HCT116 (cell line): ENCODE data around the gene SLIT1. TPM values are rescaled to one million over a fixed set of nuclear protein-coding genes. Genes with fewer than 3 reads are reported as not detected.

Experiments
- ATAC-seq: fragments of 200-7000 bp; cut with Tn5 transposase; 2 replicates; pipeline ENCODE4 v1.9.1; 2020; ENCODE audit warnings: mild to moderate bottlenecking, moderate library complexity
- BruUV-seq: library from RNA; stranded (reverse); fragments of 400-500 nt; replicated peaks from 2 replicates; lab custom pipeline; 2021; lab: Mats Ljungman, UMichigan
- CTCF ChIA-PET: fragments of 300-600 bp; sonication (Branson Sonifier 250); formaldehyde crosslinking; loops from one replicate; lab custom pipeline; 2021; ENCODE audit warnings: antibody characterized with exemption; lab: Charles Lee
- POLR2A ChIA-PET: fragments of 300-600, 350-600 bp; sonication (Branson Sonifier 250); formaldehyde crosslinking; loops from one replicate; lab custom pipeline; 2021; ENCODE audit warnings: antibody characterized with exemption; lab: Charles Lee
- RAD21 ChIA-PET, 2 experiments: fragments of 300-600 bp; sonication (Branson Sonifier 250); formaldehyde crosslinking; loops; one replicate each; lab custom pipeline; 2023; ENCODE audit warnings: low total read pairs in 2 of 2; ENCODE audit not compliant: uncharacterized antibody in 2 of 2, unreplicated experiment in 2 of 2, low non-redundant PET in 1 of 2; lab: Charles Lee
- DNase-seq: peaks from one replicate; pipeline ENCODE4 v3.0.0-alpha.2; 2010; ENCODE audit warnings: low read depth, low spot score
- H2AFZ ChIP-seq: fragments of 200-600 bp; shearing (Covaris generic), sonication (generic); 2 replicates; pipeline ENCODE4 v1.6.1; 2017; ENCODE audit warnings: low read depth, mixed run types, mixed read lengths, antibody characterized with exemption, low read length; ENCODE audit not compliant: poor library complexity, severe bottlenecking
- H3K27ac ChIP-seq: 2 replicates; pipeline ENCODE4 v1.5.1; 2012; ENCODE audit warnings: low read depth, low read length
- H3K27me3 ChIP-seq: fragments of 200-600 bp; sonication (generic); 2 replicates; pipeline ENCODE4 v1.6.1; 2016; ENCODE audit warnings: mixed run types, low read length, mixed read lengths; ENCODE audit not compliant: insufficient read depth
- H3K36me3 ChIP-seq, 2 experiments: fragments of 200-500 bp in 1 of 2; fragments of 200-600 bp in 1 of 2; sonication (Bioruptor generic) in 1 of 2; sonication (generic) in 1 of 2; 2 replicates each; pipeline versions ENCODE4 v1.5.1 to v1.6.1; 2014 to 2016; ENCODE audit warnings: low read length in 2 of 2, inconsistent platforms in 1 of 2, mixed read lengths in 1 of 2, mixed run types in 1 of 2; ENCODE audit not compliant: insufficient read depth in 2 of 2, control insufficient read depth in 1 of 2
- H3K4me1 ChIP-seq, 2 experiments: fragments of 200-600 bp in 1 of 2; sonication (generic) in 1 of 2; 2 replicates each; pipeline versions ENCODE4 v1.5.1 to v1.6.1; 2012 to 2017; ENCODE audit warnings: low read length in 2 of 2, inconsistent platforms in 1 of 2, mild to moderate bottlenecking in 1 of 2, mixed read lengths in 1 of 2, mixed run types in 1 of 2, moderate library complexity in 1 of 2; ENCODE audit not compliant: insufficient read depth in 2 of 2, control insufficient read depth in 1 of 2
- H3K4me2 ChIP-seq: fragments of 200-600 bp; sonication (generic); 2 replicates; pipeline ENCODE4 v1.6.1; 2017; ENCODE audit warnings: mixed run types, low read length, mixed read lengths
- H3K4me3 ChIP-seq, 2 experiments: fragments of 200-600 bp in 1 of 2; sonication (generic) in 1 of 2; replicated peaks in 1 of 2; 2 replicates each; pipeline ENCODE4 v1.5.1; 2011 to 2016; ENCODE audit warnings: low read length in 2 of 2, control low read depth in 1 of 2, low read depth in 1 of 2, mild to moderate bottlenecking in 1 of 2, mixed read lengths in 1 of 2, mixed run types in 1 of 2
- H3K79me2 ChIP-seq: fragments of 200-600 bp; sonication (generic); 2 replicates; pipeline ENCODE4 v1.6.1; 2017; ENCODE audit warnings: mild to moderate bottlenecking, mixed run types, low read length, moderate library complexity, mixed read lengths; ENCODE audit not compliant: insufficient read depth
- H3K9ac ChIP-seq: fragments of 200-600 bp; sonication (generic); 2 replicates; pipeline ENCODE4 v1.6.1; 2016; ENCODE audit warnings: low read length, mixed read lengths
- H3K9me2 ChIP-seq: fragments of 200-600 bp; sonication (generic), shearing (Covaris generic); 2 replicates; pipeline ENCODE4 v1.6.1; 2017; ENCODE audit warnings: mixed run types, mild to moderate bottlenecking, moderate library complexity; ENCODE audit not compliant: insufficient read depth
- H3K9me3 ChIP-seq, 2 experiments: fragments of 200-500 bp in 1 of 2; fragments of 200-600 bp in 1 of 2; sonication (Bioruptor generic) in 1 of 2; sonication (generic) in 1 of 2; 2 replicates each; pipeline ENCODE4 v1.6.1; 2014 to 2017; ENCODE audit warnings: low read length in 2 of 2, mixed read lengths in 2 of 2, inconsistent platforms in 1 of 2, low read depth in 1 of 2, mild to moderate bottlenecking in 1 of 2, mixed run types in 1 of 2, moderate library complexity in 1 of 2; ENCODE audit not compliant: control insufficient read depth in 1 of 2, insufficient read depth in 1 of 2
- H4K20me1 ChIP-seq: fragments of 200-600 bp; sonication (generic), shearing (Covaris generic); 2 replicates; pipeline ENCODE4 v1.6.1; 2017; ENCODE audit warnings: mixed run types, mild to moderate bottlenecking, moderate library complexity; ENCODE audit not compliant: insufficient read depth
- CBX3 ChIP-seq: IDR thresholded peaks from 2 replicates; pipeline ENCODE4 v1.6.1; 2012; ENCODE audit warnings: low read depth
- CEBPB ChIP-seq: IDR thresholded peaks from 2 replicates; pipeline ENCODE4 v1.6.1; 2012; ENCODE audit warnings: low read depth
- CTCF ChIP-seq, 3 experiments: fragments of 200-600 bp in 1 of 3; sonication (generic) in 1 of 3; IDR thresholded peaks in 2 of 3; conservative IDR thresholded peaks in 1 of 3; 2 replicates each; pipeline ENCODE4 v1.5.1; 2012 to 2017; ENCODE audit warnings: low read depth in 2 of 3, low read length in 2 of 3, antibody characterized with exemption in 1 of 3, borderline replicate concordance in 1 of 3, control low read depth in 1 of 3, mild to moderate bottlenecking in 1 of 3, mixed read lengths in 1 of 3, mixed run types in 1 of 3, moderate library complexity in 1 of 3; ENCODE audit not compliant: insufficient read depth in 1 of 3
- EGR1 ChIP-seq: IDR thresholded peaks from 2 replicates; pipeline ENCODE4 v1.6.1; 2012; ENCODE audit warnings: low read depth
- EZH2 ChIP-seq: fragments of 200-600 bp; sonication (generic); IDR thresholded peaks from 2 replicates; pipeline ENCODE4 v1.6.1; 2017; ENCODE audit warnings: antibody characterized with exemption, mixed run types
- EZH2phosphoT487 ChIP-seq: fragments of 200-600 bp; IDR thresholded peaks from 2 replicates; pipeline ENCODE4 v1.6.1; 2018; ENCODE audit warnings: antibody characterized with exemption, borderline replicate concordance
- FOSL1 ChIP-seq: IDR thresholded peaks from 2 replicates; pipeline ENCODE4 v1.6.1; 2012; ENCODE audit warnings: low read depth
- JUND ChIP-seq: IDR thresholded peaks from 2 replicates; pipeline ENCODE4 v1.6.1; 2012
- POLR2A ChIP-seq: IDR thresholded peaks from 2 replicates; pipeline ENCODE4 v1.7.0; 2011; ENCODE audit warnings: borderline replicate concordance; ENCODE audit not compliant: insufficient read depth, insufficient read length; ENCODE audit errors: extremely low read depth
- POLR2AphosphoS5 ChIP-seq: IDR thresholded peaks from 2 replicates; pipeline ENCODE4 v1.6.1; 2011; ENCODE audit warnings: mild to moderate bottlenecking, low read depth, low read length, moderate library complexity
- RAD21 ChIP-seq: IDR thresholded peaks from 2 replicates; pipeline ENCODE4 v1.6.1; 2012; ENCODE audit warnings: low read depth, mild to moderate bottlenecking
- REST ChIP-seq: IDR thresholded peaks from 2 replicates; pipeline ENCODE4 v1.6.1; 2012; ENCODE audit warnings: low read depth
- SIN3A ChIP-seq: IDR thresholded peaks from 2 replicates; pipeline ENCODE4 v1.6.1; 2012; ENCODE audit warnings: low read depth
- SP1 ChIP-seq: IDR thresholded peaks from 2 replicates; pipeline ENCODE4 v1.6.1; 2012; ENCODE audit warnings: low read depth
- SRF ChIP-seq: IDR thresholded peaks from 2 replicates; pipeline ENCODE4 v1.6.1; 2012; ENCODE audit warnings: low read depth
- TCF7L2 ChIP-seq: IDR thresholded peaks from 2 replicates; pipeline ENCODE4 v1.7.0; 2011; ENCODE audit warnings: borderline replicate concordance, inconsistent platforms; ENCODE audit not compliant: insufficient read depth, insufficient read length; ENCODE audit errors: extremely low read depth
- ZFX ChIP-seq: fragments of 450-650 bp; IDR thresholded peaks from 2 replicates; pipeline ENCODE4 v1.6.1; 2017
- ZNF274 ChIP-seq: fragments of 200-500 bp; sonication (Bioruptor generic); IDR thresholded peaks from 2 replicates; pipeline ENCODE4 v1.6.1; 2014; ENCODE audit warnings: mild to moderate bottlenecking, low read depth, low read length, inconsistent platforms
- intact Hi-C: fragments of 100-400 bp; cut with micrococcal nuclease; formaldehyde crosslinking; loops from 2 replicates; pipeline ENCODE4 v1.10.0; 2022
- total RNA-seq: library from RNA; stranded (reverse); gene quantifications from one replicate; pipeline ENCODE4 v1.2.1, GENCODE V29; 2021; ENCODE audit not compliant: unreplicated experiment
- TF ChIP-seq, protein P1 (sequence below): IDR thresholded peaks from 2 replicates; pipeline ENCODE4 v1.6.1; 2011; ENCODE audit warnings: mild to moderate bottlenecking, low read length, moderate library complexity; ENCODE audit not compliant: insufficient replicate concordance; ENCODE audit errors: extremely low read depth
- TF ChIP-seq, protein P2 (sequence below): IDR thresholded peaks from 2 replicates; pipeline ENCODE4 v1.6.1; 2012

Gene SLIT1
- total RNA-seq, 1 experiment from 2014 or later, result 0.42 TPM

GRCh38 chr10:97215619-97216260, 30.0 kb upstream of the SLIT1 start:
- RAD21 ChIA-PET, result no interaction called here

More at GRCh38 chr10:97215619-97216260, 30.0 kb upstream of the SLIT1 start:
- DNase-seq (no peak), ATAC-seq (no peak)
- H3K4me2 ChIP-seq, result no peak overlapping the region
- POLR2A ChIA-PET, result no interaction called here
- H3K4me1 ChIP-seq, result no peaks in the 10 kb centered on the region
- CTCF ChIA-PET, result no interaction called here
- H3K79me2 ChIP-seq, result no peaks in the 10 kb centered on the region
- no peaks in the 10 kb centered on the region for H4K20me1 ChIP-seq
- no peaks in the 10 kb centered on the region for H3K9me2 ChIP-seq
- H3K4me3 ChIP-seq, result no peak overlapping the region
- no peaks in the 10 kb centered on the region for H3K36me3 ChIP-seq
- no peak overlapping the region for H3K27ac ChIP-seq
- no peaks in the 10 kb centered on the region for H3K9me3 ChIP-seq
- no TSS peak for BruUV-seq
- TF ChIP-seq EZH2phosphoT487 (no peak), EZH2 (no peak), CTCF (IDR thresholded peaks at IDR 0.05 in 2 of 3, conservative IDR thresholded peaks at IDR 0.05 in 1 of 3; ENCODE audit: borderline replicate concordance in 1 of 3, insufficient read depth in 1 of 3, low read depth in 2 of 3, low read length in 2 of 3) (no peak), SP1 (no peak), JUND (no peak), TCF7L2 (no peak), REST (no peak), POLR2AphosphoS5 (no peak), EGR1 (no peak), ZNF274 (no peak), SRF (no peak), CEBPB (no peak), FOSL1 (no peak), POLR2A (no peak), RAD21 (no peak), CBX3 (no peak), SIN3A (no peak), ZFX (no peak)
- TF ChIP-seq, protein P1, sequence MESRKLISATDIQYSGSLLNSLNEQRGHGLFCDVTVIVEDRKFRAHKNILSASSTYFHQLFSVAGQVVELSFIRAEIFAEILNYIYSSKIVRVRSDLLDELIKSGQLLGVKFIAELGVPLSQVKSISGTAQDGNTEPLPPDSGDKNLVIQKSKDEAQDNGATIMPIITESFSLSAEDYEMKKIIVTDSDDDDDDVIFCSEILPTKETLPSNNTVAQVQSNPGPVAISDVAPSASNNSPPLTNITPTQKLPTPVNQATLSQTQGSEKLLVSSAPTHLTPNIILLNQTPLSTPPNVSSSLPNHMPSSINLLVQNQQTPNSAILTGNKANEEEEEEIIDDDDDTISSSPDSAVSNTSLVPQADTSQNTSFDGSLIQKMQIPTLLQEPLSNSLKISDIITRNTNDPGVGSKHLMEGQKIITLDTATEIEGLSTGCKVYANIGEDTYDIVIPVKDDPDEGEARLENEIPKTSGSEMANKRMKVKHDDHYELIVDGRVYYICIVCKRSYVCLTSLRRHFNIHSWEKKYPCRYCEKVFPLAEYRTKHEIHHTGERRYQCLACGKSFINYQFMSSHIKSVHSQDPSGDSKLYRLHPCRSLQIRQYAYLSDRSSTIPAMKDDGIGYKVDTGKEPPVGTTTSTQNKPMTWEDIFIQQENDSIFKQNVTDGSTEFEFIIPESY, result no peak
- TF ChIP-seq, protein P2, sequence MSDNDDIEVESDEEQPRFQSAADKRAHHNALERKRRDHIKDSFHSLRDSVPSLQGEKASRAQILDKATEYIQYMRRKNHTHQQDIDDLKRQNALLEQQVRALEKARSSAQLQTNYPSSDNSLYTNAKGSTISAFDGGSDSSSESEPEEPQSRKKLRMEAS, result no peak
- no peak overlapping the region for H3K9ac ChIP-seq
- no peak overlapping the region for H2AFZ ChIP-seq
- intact Hi-C loops, result no loop called here
- no peaks in the 10 kb centered on the region for H3K27me3 ChIP-seq
